ENCODE data around the gene DNAH7.

GRCh38 chr2:195759877-195760276, 308.8 kb downstream of the DNAH7 start:
- no peak for TF ChIP-seq CTCF (optimal IDR thresholded peaks at IDR 0.05 in 1 of 3, IDR thresholded peaks at IDR 0.05 in 1 of 3, conservative IDR thresholded peaks at IDR 0.05 in 1 of 3; ENCODE audit: extremely low read depth in 1 of 3, insufficient read depth in 2 of 3, low read length in 3 of 3)
- no peak for TF ChIP-seq EZH2 (IDR thresholded peaks at IDR 0.05; ENCODE audit: low read length)
